Breast epithelium (tissue), 4 donors: ENCODE data around the gene MAP3K8. TPM values are rescaled to one million over a fixed set of nuclear protein-coding genes. Genes with fewer than 3 reads are reported as not detected.
"Not testable (repeated sequence)": the region's sequence is repeated elsewhere in the genome, so short reads cannot be mapped to it uniquely, and the experiment has no call there.

ENCODE experiments used
- DNase-seq, 2 donors: peaks; one replicate each; pipeline ENCODE4 v3.0.0-alpha.2; 2019; ENCODE audit warnings: low spot score in 2 of 2
- H3K27ac ChIP-seq, 2 donors: fragments of 200-600 bp; sonication (generic) in 1 of 2; one replicate each; pipeline ENCODE4 v1.5.1; 2016 to 2019; ENCODE audit warnings: mild to moderate bottlenecking in 1 of 2
- H3K27me3 ChIP-seq, 2 donors: fragments of 200-600 bp; sonication (generic) in 1 of 2; one replicate each; pipeline versions ENCODE4 v1.5.1 to v1.6.0; 2017 to 2019; ENCODE audit warnings: control low read depth in 1 of 2, mild to moderate bottlenecking in 1 of 2
- H3K36me3 ChIP-seq: fragments of 200-600 bp; one replicate; pipeline ENCODE4 v1.5.1; 2019
- H3K4me1 ChIP-seq, 2 donors: fragments of 200-600 bp; sonication (generic); one replicate each; pipeline ENCODE4 v1.5.1; 2016 to 2019; ENCODE audit warnings: control low read depth in 1 of 2
- H3K4me3 ChIP-seq, 3 donors: fragments of 200-600 bp; sonication (generic); 1 replicate in 2 of 3; 2 replicates in 1 of 3; pipeline ENCODE4 v1.5.1; 2016 to 2019; ENCODE audit warnings: mild to moderate bottlenecking in 3 of 3, moderate library complexity in 2 of 3
- H3K9me3 ChIP-seq, 2 donors: fragments of 200-600 bp; sonication (generic) in 1 of 2; one replicate each; pipeline ENCODE4 v1.5.1; 2016 to 2019; ENCODE audit warnings: control low read depth in 1 of 2
- POLR2A ChIP-seq: fragments of 450-650 bp; IDR thresholded peaks from one replicate; pipeline ENCODE4 v1.6.1; 2016; ENCODE audit warnings: antibody characterized with exemption, mild to moderate bottlenecking, moderate library complexity
- POLR2AphosphoS5 ChIP-seq, 3 donors: sonication (generic); formaldehyde crosslinking; IDR thresholded peaks; one replicate each; pipeline ENCODE4 v1.6.1; 2017; ENCODE audit warnings: antibody characterized with exemption in 3 of 3
- intact Hi-C: fragments of 100-400 bp; cut with DNase I; formaldehyde crosslinking; loops from one replicate; pipeline ENCODE4 v1.15.1; 2023; ENCODE audit warnings: low total_unique reads
- total RNA-seq, 3 donors: library from RNA; depleted of rRNA; stranded (reverse); fragments of >200 nt; gene quantifications; one replicate each; pipeline ENCODE4 v1.1.0, GENCODE V29; 2016
- TF ChIP-seq, protein P1 (sequence below), 3 donors: fragments of 450-650 bp; IDR thresholded peaks; one replicate each; pipeline ENCODE4 v1.5.1; 2016 to 2017; ENCODE audit warnings: antibody characterized with exemption in 3 of 3, mild to moderate bottlenecking in 3 of 3, moderate library complexity in 3 of 3

The MAP3K8 gene
- total RNA-seq, 3 donors from 2014 or later = 34.4 to 45.9 (median 40.2) TPM

DNA sequence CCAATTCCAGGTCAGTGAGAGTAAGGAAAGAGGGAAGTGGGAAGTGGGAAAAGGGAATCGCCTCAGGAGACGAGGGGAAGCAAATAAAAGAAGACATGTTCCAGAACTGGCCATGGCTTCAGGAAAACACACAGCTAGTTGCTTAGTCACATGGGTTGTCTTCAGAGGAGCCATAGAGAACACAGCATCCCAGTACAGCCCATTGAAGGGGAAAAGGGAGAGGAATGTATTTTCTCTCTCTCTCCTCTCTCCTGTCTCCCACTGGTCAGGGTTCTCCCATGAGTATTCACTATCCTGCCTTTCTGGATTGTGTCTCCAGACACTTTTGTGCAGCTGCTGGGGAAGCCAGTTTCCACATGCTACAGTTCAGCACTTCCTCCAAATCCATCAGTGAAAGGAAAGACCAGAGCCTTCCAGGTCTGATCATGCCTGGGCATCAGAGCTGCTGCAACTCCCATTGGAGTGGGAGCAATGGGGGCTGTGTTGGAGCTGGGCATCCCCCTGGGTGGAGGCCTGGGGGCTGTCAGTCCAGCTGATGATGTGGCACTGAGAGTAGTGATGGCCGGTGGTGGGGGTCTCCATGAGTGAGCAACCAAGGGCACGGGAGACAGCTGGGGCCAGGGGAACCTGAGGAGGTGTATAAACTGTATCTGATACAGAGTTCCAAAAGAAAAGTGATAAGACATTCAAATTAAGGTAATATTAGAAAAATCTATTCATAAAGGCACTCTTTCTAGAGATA lies 38.6 kb downstream of the MAP3K8 start:
- H3K4me3 ChIP-seq = no peak overlapping the region
- TF ChIP-seq POLR2AphosphoS5 (IDR thresholded peaks at IDR 0.05) (no peak), POLR2A (no peak)
- TF ChIP-seq, protein P1, sequence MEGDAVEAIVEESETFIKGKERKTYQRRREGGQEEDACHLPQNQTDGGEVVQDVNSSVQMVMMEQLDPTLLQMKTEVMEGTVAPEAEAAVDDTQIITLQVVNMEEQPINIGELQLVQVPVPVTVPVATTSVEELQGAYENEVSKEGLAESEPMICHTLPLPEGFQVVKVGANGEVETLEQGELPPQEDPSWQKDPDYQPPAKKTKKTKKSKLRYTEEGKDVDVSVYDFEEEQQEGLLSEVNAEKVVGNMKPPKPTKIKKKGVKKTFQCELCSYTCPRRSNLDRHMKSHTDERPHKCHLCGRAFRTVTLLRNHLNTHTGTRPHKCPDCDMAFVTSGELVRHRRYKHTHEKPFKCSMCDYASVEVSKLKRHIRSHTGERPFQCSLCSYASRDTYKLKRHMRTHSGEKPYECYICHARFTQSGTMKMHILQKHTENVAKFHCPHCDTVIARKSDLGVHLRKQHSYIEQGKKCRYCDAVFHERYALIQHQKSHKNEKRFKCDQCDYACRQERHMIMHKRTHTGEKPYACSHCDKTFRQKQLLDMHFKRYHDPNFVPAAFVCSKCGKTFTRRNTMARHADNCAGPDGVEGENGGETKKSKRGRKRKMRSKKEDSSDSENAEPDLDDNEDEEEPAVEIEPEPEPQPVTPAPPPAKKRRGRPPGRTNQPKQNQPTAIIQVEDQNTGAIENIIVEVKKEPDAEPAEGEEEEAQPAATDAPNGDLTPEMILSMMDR (IDR thresholded peaks at IDR 0.05) = no peak
- intact Hi-C loops = no loop called here

DNA sequence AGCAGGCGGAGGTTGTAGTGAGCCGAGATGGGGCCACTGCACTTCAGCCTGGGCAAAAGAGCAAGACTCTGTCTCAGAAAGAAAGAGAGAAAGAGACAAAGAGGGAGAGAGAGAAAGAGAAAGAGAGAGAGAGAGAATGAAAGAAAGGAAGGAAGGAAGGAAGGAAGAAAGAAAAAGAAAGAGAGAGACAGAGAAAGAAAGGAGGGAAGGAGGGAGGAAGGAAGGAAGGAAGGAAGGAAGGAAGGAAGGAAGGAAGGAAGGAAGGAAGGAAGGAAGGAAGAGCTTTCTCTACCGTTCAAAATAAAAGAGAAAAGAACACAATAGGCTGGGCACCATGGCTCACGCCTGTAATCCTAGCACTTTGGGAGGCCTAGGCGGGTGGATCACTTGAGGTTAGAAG lies 41.5 kb downstream of the MAP3K8 start:
- H3K27me3 ChIP-seq, intact Hi-C loops, H3K9me3 ChIP-seq, H3K27ac ChIP-seq, H3K4me1 ChIP-seq, DNase-seq, H3K36me3 ChIP-seq, H3K4me3 ChIP-seq: not testable (repeated sequence)

More for the DNA sequence above, 38.6 kb downstream of the MAP3K8 start:
- no peak for DNase-seq
- Histone ChIP-seq H3K27me3 (no peaks in the 10 kb centered on the region), H3K27ac (no peak overlapping the region), H3K4me1 (no peaks in the 10 kb centered on the region), H3K9me3 (no peaks in the 10 kb centered on the region), H3K36me3 (no peaks in the 10 kb centered on the region)

GRCh38 chr10:30476511-30477155 lies 42.6 kb downstream of the MAP3K8 start:
- TF ChIP-seq, protein P1 (IDR thresholded peaks at IDR 0.05) = no peak
- TF ChIP-seq POLR2AphosphoS5 (IDR thresholded peaks at IDR 0.05) = no peak
- intact Hi-C loops = no loop called here
- H3K27me3 ChIP-seq = no peaks in the 10 kb centered on the region
- no peaks in the 10 kb centered on the region for H3K36me3 ChIP-seq
- DNase-seq = no peak
- no peak overlapping the region for H3K27ac ChIP-seq
- H3K9me3 ChIP-seq = no peaks in the 10 kb centered on the region
- H3K4me3 ChIP-seq = no peak overlapping the region
- no peaks in the 10 kb centered on the region for H3K4me1 ChIP-seq

- H3K36me3 ChIP-seq, H3K4me3 ChIP-seq, H3K4me1 ChIP-seq, H3K27ac ChIP-seq, DNase-seq, intact Hi-C loops, H3K27me3 ChIP-seq: not testable (repeated sequence)
- H3K9me3 ChIP-seq = peaks cover 0 to 17% of the 10 kb centered on the region in 2 donors
Measured at GRCh38 chr10:30479513-30479912, 45.5 kb downstream of the MAP3K8 start.

- intact Hi-C loops = no loop called here
- Histone ChIP-seq H3K27ac (no peak overlapping the region), H3K36me3 (no peaks in the 10 kb centered on the region), H3K27me3 (no peaks in the 10 kb centered on the region), H3K9me3 (peaks cover 0 to 17% of the 10 kb centered on the region in 2 donors), H3K4me3 (no peak overlapping the region), H3K4me1 (no peaks in the 10 kb centered on the region)
- no peak for TF ChIP-seq POLR2A
- no peak for TF ChIP-seq POLR2AphosphoS5 (IDR thresholded peaks at IDR 0.05)
- TF ChIP-seq, protein P1 (IDR thresholded peaks at IDR 0.05) = no peak
- no peak for DNase-seq
Measured at GRCh38 chr10:30481603-30482002, 47.6 kb downstream of the MAP3K8 start.

DNA sequence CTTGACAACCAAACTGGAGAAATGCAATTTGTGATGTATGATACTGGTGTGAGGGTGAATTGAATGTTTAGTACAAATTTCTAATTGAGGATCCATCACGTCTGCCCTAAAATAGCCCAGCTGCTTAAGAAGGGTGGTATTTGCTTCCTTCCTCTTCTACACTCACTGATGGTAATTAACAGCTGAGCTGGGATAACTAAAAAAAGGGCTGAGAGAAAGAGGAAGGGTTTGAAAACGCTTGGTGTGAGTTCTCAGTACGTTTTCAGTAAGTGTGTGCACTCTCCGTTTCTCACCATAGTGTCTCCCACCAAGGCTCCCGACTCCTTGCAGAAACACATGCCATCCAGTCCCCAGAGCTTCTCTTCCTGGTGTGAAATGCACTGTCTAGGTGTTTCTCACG lies 54.3 kb downstream of the MAP3K8 start:
- Histone ChIP-seq H3K27ac (no peak overlapping the region), H3K27me3 (no peaks in the 10 kb centered on the region), H3K4me3 (no peak overlapping the region), H3K9me3 (peaks cover 0 to 9% of the 10 kb centered on the region in 2 donors), H3K4me1 (no peaks in the 10 kb centered on the region), H3K36me3 (no peaks in the 10 kb centered on the region)
- DNase-seq = no peak
- TF ChIP-seq, protein P1 (IDR thresholded peaks at IDR 0.05) = no peak
- no peak for TF ChIP-seq POLR2A
- TF ChIP-seq POLR2AphosphoS5 (IDR thresholded peaks at IDR 0.05) = no peak
- intact Hi-C loops = no loop called here
